KMS-11 (cell line): ENCODE measurements around the gene CALR3.

Source experiments
- H2AFZ ChIP-seq: fragments of 200-600 bp; sonication (generic); 2 replicates; pipeline ENCODE4 v1.6.1; 2016; ENCODE audit warnings: antibody characterized with exemption, mixed run types, low read depth
- H3K27ac ChIP-seq: fragments of 200-600 bp; sonication (generic); 2 replicates; pipeline ENCODE4 v1.6.1; 2016; ENCODE audit warnings: mild to moderate bottlenecking, mixed run types
- H3K27me3 ChIP-seq: fragments of 200-600 bp; sonication (generic); 2 replicates; pipeline ENCODE4 v1.6.1; 2017; ENCODE audit warnings: mild to moderate bottlenecking, low read depth, mixed run types, moderate library complexity; ENCODE audit not compliant: insufficient read depth
- H3K36me3 ChIP-seq: fragments of 200-600 bp; sonication (generic); 2 replicates; pipeline ENCODE4 v1.6.1; 2017; ENCODE audit warnings: mild to moderate bottlenecking, mixed run types; ENCODE audit not compliant: insufficient read depth
- H3K4me1 ChIP-seq: fragments of 200-600 bp; sonication (generic); 2 replicates; pipeline ENCODE4 v1.6.1; 2016; ENCODE audit warnings: mild to moderate bottlenecking, low read depth, mixed run types; ENCODE audit not compliant: poor library complexity, severe bottlenecking
- H3K4me2 ChIP-seq: fragments of 200-600 bp; sonication (generic); 2 replicates; pipeline ENCODE4 v1.7.0; 2016; ENCODE audit warnings: mild to moderate bottlenecking, mixed run types
- H3K4me3 ChIP-seq: fragments of 200-600 bp; sonication (generic); IDR thresholded peaks from 2 replicates; pipeline ENCODE4 v1.6.1; 2017; ENCODE audit warnings: low read depth, low read length, mixed read lengths; ENCODE audit not compliant: insufficient read depth
- H3K79me2 ChIP-seq: fragments of 200-600 bp; sonication (generic); 2 replicates; pipeline ENCODE4 v1.6.1; 2016; ENCODE audit warnings: low read depth, mixed run types; ENCODE audit not compliant: insufficient read depth
- H3K9ac ChIP-seq: fragments of 200-600 bp; sonication (generic); 2 replicates; pipeline ENCODE4 v1.6.1; 2016; ENCODE audit warnings: mild to moderate bottlenecking, mixed run types
- H4K20me1 ChIP-seq: fragments of 200-600 bp; sonication (generic); 2 replicates; pipeline ENCODE4 v1.6.1; 2016; ENCODE audit warnings: mild to moderate bottlenecking, mixed run types; ENCODE audit not compliant: insufficient read depth
- CTCF ChIP-seq: fragments of 200-600 bp; sonication (generic); conservative IDR thresholded peaks from 2 replicates; pipeline ENCODE4 v1.6.1; 2017; ENCODE audit warnings: low read depth, mild to moderate bottlenecking, antibody characterized with exemption, low read length, moderate library complexity, mixed read lengths

The CALR3 gene

DNA sequence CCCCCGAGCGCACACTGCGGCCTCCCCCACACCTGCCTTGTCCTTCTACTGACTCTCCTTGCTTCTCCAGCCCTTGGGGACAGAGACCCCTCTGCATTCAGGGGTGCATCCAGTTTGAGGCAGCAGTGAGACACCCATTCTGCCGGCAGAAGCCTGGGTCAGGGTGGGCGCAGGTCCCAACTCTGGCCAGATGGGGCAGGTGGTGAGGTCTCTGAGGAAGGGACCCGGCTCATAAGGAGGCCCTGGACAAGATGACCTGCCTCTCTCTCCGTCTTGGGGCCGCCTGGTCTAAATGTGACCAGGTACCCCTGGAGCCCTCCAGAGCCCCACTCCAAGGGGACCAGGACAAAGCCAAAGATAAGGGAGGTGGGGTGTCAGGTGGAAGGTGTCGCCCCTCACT is 40.2 kb upstream of the CALR3 start:
- Histone ChIP-seq H4K20me1 (0 out of 2 replicates have a peak, but pooled peaks cover 7% of the 10 kb centered on the region), H2AFZ (no peak overlapping the region), H3K4me2 (no peak overlapping the region), H3K9ac (no peak overlapping the region), H3K36me3 (peaks cover 11% of the 10 kb centered on the region; the same call in 1 of the 2 replicates), H3K27me3 (no peaks in the 10 kb centered on the region), H3K79me2 (peaks cover 53% of the 10 kb centered on the region), H3K4me1 (peaks cover 6% of the 10 kb centered on the region), H3K27ac (no peak overlapping the region), H3K4me3 (no peak overlapping the region)
- no peak for TF ChIP-seq CTCF

GRCh38 chr19:16535381-16535780 is 39.4 kb upstream of the CALR3 start:
- H3K4me1 ChIP-seq = no peaks in the 10 kb centered on the region
- no peak overlapping the region for H3K4me2 ChIP-seq
- peaks cover 11% of the 10 kb centered on the region; the same call in 1 of the 2 replicates for H3K36me3 ChIP-seq
- no peak overlapping the region for H3K9ac ChIP-seq
- H3K27me3 ChIP-seq = no peaks in the 10 kb centered on the region
- TF ChIP-seq CTCF = no peak
- H3K79me2 ChIP-seq = peaks cover 46% of the 10 kb centered on the region
- H3K4me3 ChIP-seq = no peak overlapping the region
- H4K20me1 ChIP-seq = 0 out of 2 replicates have a peak, but pooled peaks cover 7% of the 10 kb centered on the region
- no peak overlapping the region for H2AFZ ChIP-seq
- H3K27ac ChIP-seq = no peak overlapping the region

DNA sequence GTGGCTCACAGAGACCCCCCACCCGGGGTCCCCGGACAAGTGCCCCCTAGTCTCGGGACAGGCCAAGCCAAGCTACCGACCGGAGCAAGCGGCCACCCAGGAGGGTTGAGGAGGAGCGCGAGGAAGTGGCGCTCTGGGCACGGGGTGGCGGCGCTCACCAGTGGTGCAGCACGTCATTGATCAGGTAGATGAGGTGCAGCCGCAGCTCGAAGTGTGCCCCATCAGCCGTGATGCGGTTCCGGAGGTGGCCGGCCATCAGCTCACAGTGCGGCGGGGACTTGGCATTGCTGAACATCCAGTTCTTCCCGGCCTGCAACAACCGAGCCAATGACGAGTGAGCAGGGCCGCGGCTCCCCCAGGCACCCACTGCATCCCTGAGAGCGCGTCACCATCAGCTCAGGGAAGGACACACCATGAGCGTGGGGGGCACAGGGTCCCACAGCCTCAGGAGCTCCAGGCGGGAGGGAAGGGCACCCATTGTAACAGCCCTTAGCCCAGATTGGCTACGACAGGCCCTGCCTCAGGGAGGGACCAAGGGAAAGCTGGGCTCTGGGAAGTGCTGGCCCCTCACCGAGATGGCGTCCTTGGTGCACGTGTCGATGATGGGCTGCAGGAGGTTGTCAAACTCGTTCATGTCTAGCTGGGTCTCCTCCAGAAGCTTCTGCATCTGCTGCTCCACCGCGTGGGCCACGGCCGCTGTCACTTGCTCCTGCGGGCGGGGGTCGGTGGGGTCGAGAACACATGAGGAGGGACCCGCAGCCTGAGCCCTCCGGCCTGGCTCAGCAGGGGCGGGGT is 36.7 kb upstream of the CALR3 start:
- H2AFZ ChIP-seq = no peak overlapping the region
- H3K79me2 ChIP-seq = peaks cover 18% of the 10 kb centered on the region; the same call in 1 of the 2 replicates
- no peaks in the 10 kb centered on the region for H3K4me1 ChIP-seq
- no peaks in the 10 kb centered on the region for H3K27me3 ChIP-seq
- no peak for TF ChIP-seq CTCF
- H3K9ac ChIP-seq = no peak overlapping the region
- H3K27ac ChIP-seq = no peak overlapping the region
- peaks cover 5% of the 10 kb centered on the region; the same call in 1 of the 2 replicates for H3K36me3 ChIP-seq
- no peak overlapping the region for H3K4me3 ChIP-seq
- 0 out of 2 replicates have a peak, but pooled peaks cover 7% of the 10 kb centered on the region for H4K20me1 ChIP-seq
- no peak overlapping the region for H3K4me2 ChIP-seq

DNA sequence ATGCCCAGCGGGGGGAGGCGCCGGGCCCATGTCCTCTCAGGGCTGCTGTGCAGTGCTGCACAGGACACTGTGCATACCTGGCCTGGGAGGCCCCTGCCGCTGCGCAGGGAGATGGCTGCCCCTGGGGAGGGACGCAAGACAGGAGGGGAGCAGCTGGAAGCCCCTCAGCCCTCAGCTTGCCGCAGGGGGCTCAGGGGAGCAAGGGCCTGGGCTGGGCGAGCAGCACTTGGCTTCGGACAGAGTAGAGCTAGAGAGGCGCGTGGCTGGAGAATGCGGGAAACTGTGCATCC is 35.4 kb upstream of the CALR3 start:
- no peak for TF ChIP-seq CTCF
- Histone ChIP-seq H3K27me3 (no peaks in the 10 kb centered on the region), H3K36me3 (peaks cover 5% of the 10 kb centered on the region; the same call in 1 of the 2 replicates), H4K20me1 (0 out of 2 replicates have a peak, but pooled peaks cover 4% of the 10 kb centered on the region), H3K27ac (no peak overlapping the region), H3K4me1 (no peaks in the 10 kb centered on the region), H3K4me3 (no peak overlapping the region), H2AFZ (no peak overlapping the region), H3K4me2 (no peak overlapping the region), H3K9ac (no peak overlapping the region), H3K79me2 (peaks cover 6% of the 10 kb centered on the region; the same call in 1 of the 2 replicates)
